Activated CD8-positive, alpha-beta memory T cell treated with anti-CD3 and anti-CD28 coated beads for 4 hours (primary cell): ENCODE data around the gene ZSWIM3.
A peak's percentile ranks its signal among the peaks of the same experiment; 100 is the strongest.
"Not testable (repeated sequence)": the region's sequence is repeated elsewhere in the genome, so short reads cannot be mapped to it uniquely, and the experiment has no call there.

Source experiments
- DNase-seq, 2 donors: peaks; one replicate each; pipeline ENCODE4 v3.0.0-alpha.2; 2020; ENCODE audit warnings: low read depth in 2 of 2

ZSWIM3 gene

DNA sequence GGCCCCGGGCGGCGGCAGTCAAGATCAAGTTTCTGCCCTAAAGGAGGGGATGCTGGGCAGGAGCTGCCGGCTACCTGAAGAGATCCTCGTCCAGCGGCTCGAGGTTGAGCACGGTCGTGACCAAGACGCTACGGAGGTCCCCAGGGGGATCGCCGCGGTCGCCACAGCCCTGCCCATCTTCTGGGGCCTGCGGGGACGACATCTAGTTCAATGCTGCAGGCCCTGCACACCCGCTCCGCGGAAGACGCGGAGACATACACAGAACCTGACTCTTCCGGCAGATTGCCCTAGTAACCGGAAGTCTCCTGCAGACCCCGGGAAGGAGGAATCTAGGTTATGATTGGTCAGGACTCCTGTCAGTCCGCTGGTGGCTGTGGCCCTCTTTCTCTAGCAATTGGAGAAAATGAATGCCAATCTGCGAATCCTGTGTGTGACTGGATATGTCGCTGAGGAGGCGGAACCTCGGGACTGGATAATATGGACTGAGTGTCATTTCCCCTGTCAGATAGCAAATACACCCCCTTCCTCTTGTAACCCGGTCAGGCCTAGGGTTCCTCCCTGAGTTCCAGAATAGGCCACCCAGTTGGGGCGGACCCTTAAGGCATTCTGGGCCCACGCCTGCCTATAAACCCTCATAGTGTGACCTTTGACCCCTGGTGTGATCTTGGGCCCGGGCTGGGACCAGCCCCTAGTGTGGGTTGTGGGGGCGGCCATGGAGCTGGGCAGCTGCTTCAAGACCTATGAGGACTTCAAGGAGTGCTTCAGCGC lies at the start of gene ZSWIM3, which contains the start of gene ACOT8:
ZSWIM3 (plus strand) TSS at position 501 of the 768 bp plus-strand sequence; CDS start at position 713, 212 bp downstream.
ACOT8 (minus strand) TSS at position 279 of the 768 bp plus-strand sequence; CDS start at position 202, 77 bp downstream.
- peak; percentile 85 to 92 for DNase-seq

DNA sequence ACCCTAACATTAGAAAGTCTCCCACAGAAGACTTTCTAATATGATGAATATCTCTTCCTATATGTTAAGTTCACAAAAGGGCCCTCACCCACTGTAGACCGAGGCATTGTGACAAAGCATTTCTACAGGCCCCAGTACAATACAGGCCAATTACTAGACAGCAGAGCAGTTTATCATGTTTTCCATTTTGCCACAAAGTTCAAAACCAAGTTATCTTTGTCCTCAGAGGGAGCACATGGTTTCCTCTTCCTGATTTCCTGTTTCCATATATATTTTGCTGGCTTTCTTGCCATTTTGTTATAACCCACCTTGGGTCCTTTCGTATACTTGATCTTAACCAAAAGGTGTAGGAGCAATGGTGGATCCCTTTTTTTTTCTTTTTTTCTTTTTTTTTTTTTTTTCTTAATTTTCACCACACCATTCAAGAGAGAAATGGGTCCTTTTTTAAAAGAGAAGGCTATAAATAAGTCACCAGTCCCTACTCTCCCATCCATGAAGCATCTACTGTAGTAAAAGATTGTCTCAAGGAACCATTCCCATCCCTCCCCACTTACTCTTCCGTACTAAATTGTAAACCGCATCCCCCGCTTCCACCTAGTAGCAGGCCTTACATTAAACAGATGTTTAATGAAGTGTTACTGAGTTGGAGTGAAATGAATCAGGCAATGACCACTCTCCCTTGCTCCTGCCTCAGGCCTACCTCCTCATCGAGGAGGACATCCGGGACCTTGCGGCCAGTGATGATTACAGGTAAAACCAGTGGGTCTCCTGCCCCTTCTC lies 47.0 kb upstream of the ZSWIM3 start:
- DNase-seq: no peak

DNA sequence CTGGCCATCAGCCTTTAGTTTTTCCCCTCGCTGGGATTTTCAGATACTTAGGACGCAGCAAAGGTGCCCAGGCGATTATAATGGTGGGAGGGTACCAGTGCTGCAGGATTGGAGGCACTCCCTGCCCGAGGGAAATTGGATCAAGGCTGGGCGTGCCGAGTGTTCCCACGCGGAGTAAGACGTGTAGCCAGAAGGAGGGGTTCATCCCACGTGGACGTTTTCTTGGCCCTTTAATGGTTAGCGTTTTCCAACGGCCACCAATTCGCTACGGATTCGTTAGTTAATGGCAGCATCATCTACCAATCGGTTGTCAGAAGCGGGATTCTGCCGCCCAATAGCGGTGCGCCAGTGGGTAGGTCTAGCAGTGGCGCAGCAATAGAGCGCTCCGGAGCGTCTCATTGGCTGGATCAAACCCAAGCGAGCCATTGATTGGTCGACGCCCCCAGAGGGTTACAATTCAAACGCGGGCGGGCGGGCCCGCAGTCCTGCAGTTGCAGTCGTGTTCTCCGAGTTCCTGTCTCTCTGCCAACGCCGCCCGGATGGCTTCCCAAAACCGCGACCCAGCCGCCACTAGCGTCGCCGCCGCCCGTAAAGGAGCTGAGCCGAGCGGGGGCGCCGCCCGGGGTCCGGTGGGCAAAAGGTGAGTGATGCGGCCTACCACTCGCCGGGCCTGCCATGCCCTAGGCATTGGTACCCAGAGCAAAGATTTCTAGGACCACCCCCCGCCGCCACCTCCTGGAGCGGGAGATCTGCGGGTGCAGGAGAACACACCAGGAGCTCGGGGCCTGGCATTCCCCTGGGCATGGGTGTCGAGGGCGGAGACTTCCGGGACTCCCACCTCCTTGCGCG lies 45.0 kb upstream of the ZSWIM3 start, which contains the start of gene UBE2C:
UBE2C (plus strand) TSS at position 488 of the 849 bp plus-strand sequence; CDS start at position 540, 52 bp downstream.
- DNase-seq: peak; percentile 83 to 90

DNA sequence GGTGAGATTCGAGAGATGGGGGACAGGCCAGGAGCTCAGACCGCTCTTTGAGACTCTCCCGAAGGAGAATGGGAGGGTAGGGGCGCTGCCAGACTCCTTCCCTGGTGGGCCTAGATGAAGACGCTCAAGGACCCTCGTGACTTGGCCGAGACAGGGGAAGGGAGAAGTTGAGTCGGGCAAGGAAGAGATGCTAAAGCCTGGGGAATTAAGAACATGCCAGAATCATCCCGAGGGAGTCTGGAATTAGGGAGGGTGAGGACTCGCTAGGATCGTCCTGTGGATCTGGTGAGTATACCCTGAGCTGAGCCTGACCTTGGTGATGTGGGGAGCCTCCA lies 44.4 kb upstream of the ZSWIM3 start:
- DNase-seq: no peak

DNA sequence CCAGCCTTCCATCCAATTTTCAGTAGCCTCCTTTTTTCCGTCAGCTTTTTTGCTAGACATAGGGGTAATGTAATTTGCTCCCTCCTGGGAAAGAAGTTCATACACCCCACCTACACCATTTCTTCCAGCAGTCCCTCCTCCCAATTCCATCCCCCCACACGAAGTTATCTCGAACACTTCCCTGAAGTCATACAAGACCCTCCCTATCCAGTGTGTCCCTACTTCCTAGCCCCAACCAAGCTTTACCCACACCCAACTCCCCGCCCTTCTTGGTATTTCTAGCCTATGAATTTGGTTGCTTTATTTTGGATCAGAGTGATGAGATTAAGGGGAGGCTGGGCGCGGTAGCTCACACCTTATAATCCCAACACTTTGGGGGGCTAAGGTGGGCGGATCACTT lies 43.9 kb upstream of the ZSWIM3 start:
- DNase-seq: no peak

DNA sequence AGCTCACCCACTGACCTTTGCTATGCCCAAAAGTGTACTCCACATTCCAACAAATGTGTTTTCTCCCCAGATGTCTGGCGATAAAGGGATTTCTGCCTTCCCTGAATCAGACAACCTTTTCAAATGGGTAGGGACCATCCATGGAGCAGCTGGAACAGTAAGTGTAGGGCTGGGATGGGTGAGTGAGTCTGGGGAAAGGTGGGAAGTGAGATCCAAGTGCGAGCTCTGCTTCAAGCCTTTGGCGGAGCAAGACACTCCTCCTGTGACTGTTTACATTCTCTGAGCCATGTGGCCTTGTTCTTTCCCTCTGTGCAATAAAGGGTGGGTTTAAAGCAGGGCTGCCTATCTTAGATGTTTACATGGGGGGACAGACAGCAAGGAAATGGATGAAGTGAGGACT lies 43.1 kb upstream of the ZSWIM3 start:
- no peak for DNase-seq

DNA sequence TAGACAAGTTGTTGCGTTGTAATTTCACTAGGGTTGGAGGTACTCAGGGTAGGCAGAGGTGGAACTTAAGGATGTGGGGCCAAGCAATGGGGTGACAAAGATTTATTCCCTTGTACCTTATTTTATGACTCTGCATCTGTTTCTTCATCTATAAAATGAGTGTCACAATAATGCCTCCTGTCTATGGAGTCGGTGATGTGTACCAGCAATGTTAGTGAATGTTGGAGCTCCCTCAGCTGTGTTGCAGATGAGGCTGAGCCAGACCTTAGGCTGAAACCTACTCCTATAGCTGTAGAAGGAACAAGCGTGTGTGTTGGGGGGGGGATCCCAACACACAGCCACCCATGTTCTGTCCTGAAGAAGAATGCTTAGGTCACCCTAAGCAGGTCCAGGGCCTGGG lies 40.5 kb upstream of the ZSWIM3 start:
- no peak for DNase-seq

DNA sequence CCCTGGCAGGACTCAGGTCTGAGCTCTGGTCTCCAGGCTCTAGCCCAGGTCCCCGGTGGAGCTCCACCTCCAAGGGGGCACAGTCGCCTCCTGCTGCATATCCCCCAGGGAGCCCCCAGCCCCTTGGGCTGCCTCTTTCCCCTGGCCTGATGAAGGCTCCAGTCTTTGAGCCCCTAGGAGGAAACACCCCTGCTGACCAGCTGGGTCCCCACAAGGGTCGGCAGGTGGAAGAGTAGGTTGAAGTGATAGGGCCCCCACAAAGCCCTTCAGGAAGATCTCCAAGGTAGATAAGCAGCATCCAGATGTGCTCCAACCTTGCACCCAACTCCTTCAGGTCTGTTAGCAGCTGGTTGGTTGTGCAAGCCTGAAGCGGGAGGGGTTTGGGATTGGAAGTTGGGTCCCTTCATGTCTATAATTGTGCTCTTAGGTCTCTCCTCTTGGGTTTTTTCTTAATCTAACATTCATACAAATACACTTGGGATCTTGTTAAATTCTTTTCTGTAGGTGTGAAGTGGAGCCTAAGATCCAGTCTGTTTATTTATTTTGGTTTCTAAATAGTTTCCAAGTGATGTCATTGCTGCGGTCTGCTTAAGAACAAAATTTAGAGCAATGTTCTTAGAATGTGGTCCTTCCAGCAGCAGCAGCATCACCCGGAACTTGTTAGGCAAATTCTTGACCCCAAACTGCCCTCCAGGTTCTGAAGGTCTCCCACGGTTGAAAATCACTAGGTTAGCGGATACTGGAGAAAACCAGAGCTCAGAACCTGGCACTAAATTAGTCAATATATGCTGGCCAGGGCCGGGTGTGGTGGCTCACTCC lies 39.8 kb upstream of the ZSWIM3 start:
- DNase-seq: no peak

DNA sequence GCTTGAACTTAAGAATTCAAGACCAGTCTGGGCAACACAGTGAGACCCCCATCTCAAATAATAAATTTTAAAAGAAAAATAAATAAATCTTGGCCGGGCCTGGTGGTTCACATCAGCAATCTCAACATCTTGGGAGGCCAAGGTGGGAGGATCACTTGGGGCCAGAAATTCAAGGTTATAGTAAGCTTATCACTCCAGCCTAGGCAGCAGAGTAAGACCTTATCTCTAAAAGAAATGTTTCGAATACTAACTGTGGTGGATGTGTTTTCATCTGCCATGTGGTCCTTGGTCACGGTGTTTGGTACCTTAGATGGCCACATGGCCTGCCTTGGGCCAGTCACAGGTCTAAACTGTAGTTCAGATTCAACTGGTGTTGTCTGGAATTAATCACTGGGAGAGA lies 39.2 kb upstream of the ZSWIM3 start:
- no peak for DNase-seq

DNA sequence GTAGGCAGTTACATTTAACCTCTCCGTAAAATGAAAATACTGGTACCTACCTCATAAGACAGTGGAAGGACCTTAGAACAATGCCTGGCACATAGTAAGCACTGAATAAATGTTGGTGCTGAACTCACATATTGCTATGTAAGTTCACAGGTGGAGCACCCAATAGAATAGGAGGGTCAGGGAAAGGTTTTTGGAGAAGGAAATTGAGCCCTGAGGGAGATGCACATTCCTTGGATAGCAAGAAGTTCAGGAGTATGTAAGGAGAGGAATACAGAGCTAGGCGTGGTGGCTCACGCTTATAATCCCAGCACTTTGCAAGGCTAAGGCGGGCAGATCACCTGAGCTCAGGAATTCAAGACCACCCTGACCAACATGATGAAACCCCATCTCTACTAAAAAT lies 37.9 kb upstream of the ZSWIM3 start:
- no peak for DNase-seq

DNA sequence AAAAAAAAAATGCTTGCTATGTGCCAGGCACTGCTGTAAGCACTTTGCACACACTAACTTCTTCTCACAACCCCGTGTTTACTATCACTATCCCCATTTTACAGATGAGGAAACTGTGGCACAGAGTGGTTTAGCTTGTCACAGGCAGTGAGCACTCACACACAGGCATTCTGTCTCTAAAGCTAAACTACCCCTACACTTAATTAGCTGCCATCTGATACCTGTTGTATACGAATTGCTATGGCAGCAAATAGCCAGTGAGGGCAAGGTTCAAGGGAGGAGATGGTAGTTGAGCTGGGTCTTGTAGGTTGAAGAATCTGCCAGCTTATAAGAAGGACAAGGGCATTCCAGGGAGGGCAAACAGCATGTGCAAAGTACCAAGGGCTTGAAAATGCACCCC lies 35.5 kb upstream of the ZSWIM3 start:
- no peak for DNase-seq

DNA sequence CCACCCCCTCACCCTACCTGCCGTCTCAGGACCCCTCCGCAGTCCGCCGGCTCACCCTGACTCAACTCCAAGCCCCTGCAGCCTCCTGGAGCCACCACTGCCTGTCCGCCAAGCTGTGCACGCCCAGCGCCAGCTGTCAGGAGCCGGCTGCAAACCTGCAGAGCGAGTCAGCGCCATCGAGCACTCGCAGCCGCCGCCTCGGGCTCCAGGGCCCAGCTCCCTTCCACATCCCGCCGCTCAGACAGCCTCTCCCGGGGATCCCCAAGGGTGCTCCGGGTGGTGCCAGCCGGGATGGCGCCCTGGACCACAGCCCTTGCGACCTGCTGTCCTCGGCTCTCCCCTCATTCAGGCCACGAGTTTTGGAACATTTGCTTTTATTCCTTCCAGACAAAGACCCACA lies 34.6 kb upstream of the ZSWIM3 start:
- DNase-seq: no peak

DNA sequence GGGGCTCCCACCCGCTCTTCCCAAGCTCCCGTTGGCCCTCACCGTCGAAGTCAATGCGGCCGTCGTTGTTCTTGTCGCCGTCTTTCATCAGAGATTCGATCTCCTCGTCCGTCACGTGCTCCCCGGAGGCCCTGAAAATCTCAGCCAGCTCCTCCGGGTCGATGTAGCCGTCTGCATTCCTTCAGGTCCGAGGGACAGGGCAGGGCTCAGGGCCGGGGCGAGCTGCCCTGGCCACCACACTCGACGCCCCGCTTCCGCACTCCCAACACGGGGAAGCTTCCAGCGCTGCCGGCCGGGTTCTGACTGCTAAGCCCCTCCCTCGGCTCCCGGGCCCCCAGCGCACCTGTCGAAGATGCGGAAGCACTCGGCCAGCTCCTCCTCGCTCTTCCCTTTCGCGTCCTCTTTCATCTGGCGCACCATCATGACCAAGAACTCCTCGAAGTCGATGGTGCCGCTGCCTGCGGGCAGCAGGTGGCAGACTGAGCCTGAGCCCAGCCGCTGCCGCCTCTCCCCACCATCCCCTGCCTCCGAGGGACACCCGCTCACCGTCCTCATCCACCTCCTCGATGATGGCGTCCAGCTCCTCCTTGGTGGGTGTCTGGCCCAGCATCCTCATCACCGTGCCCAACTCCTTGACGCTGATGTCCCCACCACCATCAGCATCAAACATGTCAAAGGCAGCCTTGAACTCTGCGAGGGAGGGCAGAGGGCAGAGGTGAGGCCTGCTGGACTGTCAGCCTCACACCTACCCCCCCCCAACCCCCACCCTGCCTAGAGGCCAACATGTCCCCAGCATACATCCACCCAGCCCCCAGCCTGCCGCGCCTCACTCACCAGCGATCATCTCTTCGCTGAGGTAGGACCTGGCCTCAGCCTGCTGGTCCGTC lies 33.2 kb upstream of the ZSWIM3 start:
- DNase-seq: peak in 1 of 2 donors; percentile 17

DNA sequence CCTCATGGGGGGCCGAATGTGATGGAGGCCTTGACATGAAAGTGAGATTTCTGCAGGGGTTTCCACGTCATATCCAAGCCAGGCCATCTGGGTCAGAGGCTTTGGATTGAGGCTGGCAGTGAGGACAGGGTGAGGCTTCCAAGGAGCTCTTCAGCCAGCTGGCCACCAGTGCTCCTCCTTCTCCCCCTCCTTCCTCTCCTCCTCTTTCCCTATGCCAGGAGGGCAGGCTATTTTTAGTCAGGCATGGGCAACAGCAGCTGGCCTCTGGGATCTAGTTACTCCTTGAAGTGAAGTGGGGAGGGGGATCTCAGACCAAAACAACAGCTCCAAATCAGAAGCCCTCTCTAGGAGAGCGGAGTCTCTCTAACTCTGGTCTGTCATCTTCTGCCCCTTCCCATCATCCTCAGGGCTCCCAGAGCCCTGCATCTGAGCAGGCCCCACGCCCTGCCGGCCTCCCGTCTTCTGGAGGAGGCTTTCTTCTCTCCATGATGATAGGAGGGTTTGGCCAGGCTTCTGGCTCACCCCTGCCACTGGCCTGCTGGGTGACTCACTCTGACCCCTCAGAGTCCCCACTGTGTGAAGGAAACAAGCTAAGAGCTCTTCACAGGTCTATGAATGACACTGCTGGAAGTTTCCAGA lies 30.9 kb upstream of the ZSWIM3 start:
- no peak for DNase-seq

DNA sequence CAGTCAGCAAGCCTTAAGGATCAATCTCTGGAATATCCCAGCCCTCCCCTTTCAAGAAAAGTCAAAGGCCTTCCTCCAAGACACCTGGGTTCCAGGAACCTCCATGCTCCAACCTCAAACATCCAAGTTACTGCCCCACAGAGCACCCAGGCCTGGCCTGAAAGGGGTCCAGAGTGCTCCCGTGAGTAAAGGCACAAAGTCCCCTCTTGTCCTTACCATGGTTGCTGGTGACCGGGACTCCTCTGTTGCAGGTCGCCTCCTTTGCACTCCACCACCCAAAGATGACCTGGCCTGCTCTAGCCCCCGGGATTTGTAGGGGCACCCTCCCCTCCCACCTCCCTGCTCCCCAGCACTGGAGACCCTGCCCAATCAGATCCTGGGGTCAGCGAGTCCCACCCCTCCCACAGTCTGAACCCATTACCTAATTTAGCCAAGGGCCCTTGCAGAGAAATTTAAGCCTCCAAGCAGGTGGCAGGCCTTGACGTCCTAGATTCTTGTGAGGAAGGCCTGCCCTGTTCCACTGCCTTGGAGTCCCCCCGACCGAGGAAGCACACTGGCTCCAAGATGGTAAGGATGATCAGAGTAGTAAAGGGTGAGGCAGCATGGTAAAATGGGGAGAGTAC lies 30.3 kb upstream of the ZSWIM3 start, which contains the start of gene TNNC2:
TNNC2 (minus strand) TSS at position 283 of the 623 bp plus-strand sequence; CDS start at position 219, 64 bp downstream.
- DNase-seq: no peak

DNA sequence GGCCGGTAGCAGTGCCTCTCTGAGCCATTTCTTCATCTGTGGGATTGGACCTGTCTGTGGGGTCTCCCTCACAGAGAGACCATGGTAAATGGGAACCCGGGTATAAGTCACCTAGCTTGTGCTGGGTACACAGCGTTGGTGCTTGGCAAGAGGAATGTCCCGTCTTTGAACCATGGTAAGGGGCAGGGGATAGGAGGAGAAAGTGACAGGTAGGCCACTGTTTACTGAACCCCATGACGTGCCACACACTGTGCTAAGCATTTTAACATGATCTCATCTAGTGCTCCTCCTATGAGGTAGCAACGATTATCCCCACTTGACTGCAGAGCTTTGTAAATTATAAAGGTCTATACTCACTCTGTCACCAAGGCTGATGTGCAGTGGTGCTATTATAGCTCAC lies 29.7 kb upstream of the ZSWIM3 start:
- no peak for DNase-seq

DNA sequence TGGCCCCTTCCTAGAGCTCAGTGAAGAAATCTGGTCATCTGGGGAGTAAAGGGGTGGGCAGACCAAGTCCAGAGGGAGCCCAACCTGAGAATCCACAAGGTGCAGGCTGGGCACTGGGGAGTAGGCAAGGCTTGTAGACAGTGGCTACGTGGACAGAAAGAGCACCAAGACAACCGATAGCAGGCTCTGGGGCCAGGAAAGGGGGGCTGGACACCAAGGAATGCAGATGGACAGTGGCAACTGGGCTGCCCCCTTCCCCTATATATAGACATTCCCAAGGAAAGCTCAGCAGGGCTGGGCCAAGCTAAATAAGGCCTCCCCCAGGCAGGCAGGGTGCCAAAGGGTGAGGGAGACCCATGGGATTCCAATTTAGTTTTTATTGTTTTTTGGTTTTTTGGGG lies 28.8 kb upstream of the ZSWIM3 start:
- no peak for DNase-seq

DNA sequence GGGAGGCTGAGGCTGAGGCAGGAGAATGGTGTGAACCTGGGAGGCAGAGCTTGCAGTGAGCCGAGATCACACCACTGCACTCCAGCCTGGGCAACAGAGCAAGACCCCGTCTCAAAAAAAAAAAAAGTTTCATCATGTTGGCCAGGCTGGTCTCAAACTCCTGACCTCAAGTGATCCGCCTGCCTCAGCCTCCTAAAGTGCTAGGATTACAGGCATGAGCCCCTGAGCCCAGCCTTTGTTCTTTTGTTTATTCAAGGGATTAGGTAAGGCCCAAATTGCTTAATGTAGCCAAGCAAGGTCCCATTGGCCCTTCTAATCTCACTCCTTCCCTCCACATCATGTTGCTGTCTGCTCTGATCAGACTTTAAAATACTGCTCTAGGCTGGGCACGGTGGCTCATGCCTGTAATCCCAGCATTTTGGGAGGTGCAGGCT lies 27.7 kb upstream of the ZSWIM3 start:
- DNase-seq: not testable (repeated sequence)

DNA sequence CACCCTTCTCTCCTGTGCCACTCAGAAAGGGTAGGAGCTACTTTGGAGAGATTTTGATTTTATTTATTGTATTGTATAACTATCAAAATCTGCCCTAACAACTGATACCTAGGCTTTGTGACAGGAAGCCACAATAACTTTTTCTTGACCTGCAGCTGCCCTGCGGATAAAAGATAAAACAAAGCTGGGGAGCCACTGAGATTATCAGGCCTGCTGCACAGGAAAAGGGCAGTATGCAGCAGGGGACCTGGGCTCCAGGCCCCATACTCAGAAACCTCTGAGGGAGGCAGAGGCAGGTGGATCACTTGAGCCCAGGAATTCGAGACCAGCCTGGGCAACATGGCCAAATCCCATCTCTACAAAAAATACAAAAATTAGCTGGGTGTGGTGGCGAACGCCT lies 24.8 kb upstream of the ZSWIM3 start:
- no peak for DNase-seq
